ENCODE data around the gene ATRNL1. TPM values are rescaled to one million over a fixed set of nuclear protein-coding genes. Genes with fewer than 3 reads are reported as not detected.

The ATRNL1 gene
- polyA plus RNA-seq, 1 donor from 2014 or later, result 47.8 TPM

DNA sequence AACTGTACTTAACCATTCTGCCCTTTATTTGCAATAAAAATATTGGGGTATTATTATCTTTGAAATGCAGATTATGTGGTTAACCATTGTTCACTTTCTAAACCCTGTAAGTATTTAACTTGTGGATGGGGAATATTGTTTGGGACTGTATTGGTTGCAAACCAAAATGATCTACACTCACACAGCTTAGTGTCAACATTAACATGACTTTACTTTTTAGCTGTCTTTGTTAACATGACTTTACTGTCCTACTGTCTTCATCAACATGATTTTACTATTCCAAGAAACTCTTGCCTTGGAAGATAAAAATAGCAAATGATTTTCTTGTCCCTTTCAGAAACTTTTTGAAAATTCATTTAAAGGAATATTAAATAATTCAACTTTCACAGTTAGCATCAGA is 708.3 kb downstream of the ATRNL1 start:
- Histone ChIP-seq H3K9me2 (ENCODE audit: insufficient read depth, low read length) (no peaks in the 10 kb centered on the region), H3K4me3 (ENCODE audit: low read length) (no peak overlapping the region), H3K79me2 (replicated peaks; ENCODE audit: insufficient read depth, low read length) (no peaks in the 10 kb centered on the region), H3K9ac (ENCODE audit: low read length) (no peak overlapping the region), H3K27me3 (ENCODE audit: insufficient read depth, low read depth, low read length) (no peaks in the 10 kb centered on the region), H2AFZ (ENCODE audit: low read depth, low read length) (no peak overlapping the region), H3K4me2 (ENCODE audit: low read length) (no peak overlapping the region), H3F3A (ENCODE audit: insufficient read depth, low read length, poor library complexity, severe bottlenecking) (no peaks in the 10 kb centered on the region), H3K9me3 (ENCODE audit: low read length) (no peaks in the 10 kb centered on the region), H3K27ac (ENCODE audit: low read length) (no peak overlapping the region), H3K36me3 (ENCODE audit: insufficient read depth, low read length) (no peaks in the 10 kb centered on the region), H4K20me1 (ENCODE audit: insufficient read depth) (no peaks in the 10 kb centered on the region)
- no peak for TF ChIP-seq REST (IDR thresholded peaks at IDR 0.05; ENCODE audit: borderline replicate concordance)
- no peak for TF ChIP-seq MXI1 (conservative IDR thresholded peaks at IDR 0.05; ENCODE audit: poor library complexity, severe bottlenecking)
- TF ChIP-seq SMC3 (conservative IDR thresholded peaks at IDR 0.05; ENCODE audit: poor library complexity), result no peak
- no peak for TF ChIP-seq EZH2 (IDR thresholded peaks at IDR 0.05; ENCODE audit: borderline replicate concordance, insufficient read depth, low read length, poor library complexity, severe bottlenecking)
- TF ChIP-seq, protein P1, sequence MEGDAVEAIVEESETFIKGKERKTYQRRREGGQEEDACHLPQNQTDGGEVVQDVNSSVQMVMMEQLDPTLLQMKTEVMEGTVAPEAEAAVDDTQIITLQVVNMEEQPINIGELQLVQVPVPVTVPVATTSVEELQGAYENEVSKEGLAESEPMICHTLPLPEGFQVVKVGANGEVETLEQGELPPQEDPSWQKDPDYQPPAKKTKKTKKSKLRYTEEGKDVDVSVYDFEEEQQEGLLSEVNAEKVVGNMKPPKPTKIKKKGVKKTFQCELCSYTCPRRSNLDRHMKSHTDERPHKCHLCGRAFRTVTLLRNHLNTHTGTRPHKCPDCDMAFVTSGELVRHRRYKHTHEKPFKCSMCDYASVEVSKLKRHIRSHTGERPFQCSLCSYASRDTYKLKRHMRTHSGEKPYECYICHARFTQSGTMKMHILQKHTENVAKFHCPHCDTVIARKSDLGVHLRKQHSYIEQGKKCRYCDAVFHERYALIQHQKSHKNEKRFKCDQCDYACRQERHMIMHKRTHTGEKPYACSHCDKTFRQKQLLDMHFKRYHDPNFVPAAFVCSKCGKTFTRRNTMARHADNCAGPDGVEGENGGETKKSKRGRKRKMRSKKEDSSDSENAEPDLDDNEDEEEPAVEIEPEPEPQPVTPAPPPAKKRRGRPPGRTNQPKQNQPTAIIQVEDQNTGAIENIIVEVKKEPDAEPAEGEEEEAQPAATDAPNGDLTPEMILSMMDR (IDR thresholded peaks at IDR 0.05; ENCODE audit: poor library complexity, severe bottlenecking), result no peak
- TF ChIP-seq TAF1 (IDR thresholded peaks at IDR 0.05; ENCODE audit: low read depth), result no peak

DNA sequence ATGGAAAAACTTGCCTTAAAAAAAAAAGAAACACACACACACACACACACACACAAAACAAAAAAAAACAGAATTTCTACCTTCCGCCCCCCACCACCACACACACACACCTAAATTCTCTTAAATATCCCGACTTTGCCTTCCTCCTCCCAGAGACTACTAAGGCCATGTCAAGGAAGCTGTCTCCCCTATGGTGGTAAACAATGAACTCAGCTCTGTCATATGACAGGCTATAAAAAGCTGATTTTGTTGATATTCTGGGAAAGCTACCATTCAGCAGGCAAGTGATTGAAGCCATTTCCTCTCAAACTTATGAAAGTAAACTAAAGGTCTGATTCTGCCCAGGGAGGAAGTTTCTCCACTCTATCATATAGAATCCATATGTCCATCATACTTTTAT is 708.8 kb downstream of the ATRNL1 start:
- H3K9me2 ChIP-seq (ENCODE audit: insufficient read depth, low read length), result no peaks in the 10 kb centered on the region
- H3K9me3 ChIP-seq (ENCODE audit: low read length), result no peaks in the 10 kb centered on the region
- no peak overlapping the region for H3K27ac ChIP-seq (ENCODE audit: low read length)
- H3K9ac ChIP-seq (ENCODE audit: low read length), result no peak overlapping the region
- H3K4me3 ChIP-seq (ENCODE audit: low read length), result no peak overlapping the region
- TF ChIP-seq POLR2AphosphoS5 (IDR thresholded peaks at IDR 0.05) (no peak), EZH2 (IDR thresholded peaks at IDR 0.05; ENCODE audit: borderline replicate concordance, insufficient read depth, low read length, poor library complexity, severe bottlenecking) (no peak), EP300 (conservative IDR thresholded peaks at IDR 0.05; ENCODE audit: poor library complexity, severe bottlenecking) (no peak), RAD21 (conservative IDR thresholded peaks at IDR 0.05) (no peak), MXI1 (conservative IDR thresholded peaks at IDR 0.05; ENCODE audit: poor library complexity, severe bottlenecking) (no peak), REST (IDR thresholded peaks at IDR 0.05; ENCODE audit: borderline replicate concordance) (no peak), TAF1 (IDR thresholded peaks at IDR 0.05; ENCODE audit: low read depth) (no peak), SMC3 (conservative IDR thresholded peaks at IDR 0.05; ENCODE audit: poor library complexity) (no peak)
- TF ChIP-seq, protein P1 (IDR thresholded peaks at IDR 0.05; ENCODE audit: poor library complexity, severe bottlenecking), result no peak
- no peaks in the 10 kb centered on the region for H3F3A ChIP-seq (ENCODE audit: insufficient read depth, low read length, poor library complexity, severe bottlenecking)
- H3K36me3 ChIP-seq (ENCODE audit: insufficient read depth, low read length), result no peaks in the 10 kb centered on the region
- H4K20me1 ChIP-seq (ENCODE audit: insufficient read depth), result no peaks in the 10 kb centered on the region
- no peak overlapping the region for H3K4me2 ChIP-seq (ENCODE audit: low read length)
- no peak overlapping the region for H2AFZ ChIP-seq (ENCODE audit: low read depth, low read length)
- H3K79me2 ChIP-seq (replicated peaks; ENCODE audit: insufficient read depth, low read length), result no peaks in the 10 kb centered on the region
- H3K27me3 ChIP-seq (ENCODE audit: insufficient read depth, low read depth, low read length), result no peaks in the 10 kb centered on the region
